Kidney (tissue), 14 donors: Measurements from ENCODE around the gene AMMECR1L. TPM values are rescaled to one million over a fixed set of nuclear protein-coding genes. Genes with fewer than 3 reads are reported as not detected.

Experiments used
- DNase-seq, 5 donors: peaks; one replicate each; pipeline ENCODE4 v3.0.0-alpha.2; 2013 to 2020
- FAIRE-seq: peaks from 2 replicates; lab custom pipeline; 2012; peaks lifted over from hg19 to GRCh38; lab: Jason Lieb, UNC
- H3K27ac ChIP-seq, 2 donors: one replicate each; pipeline ENCODE4 v1.7.0; 2013; ENCODE audit warnings: low read depth in 2 of 2, low read length in 2 of 2, inconsistent platforms in 1 of 2
- H3K27me3 ChIP-seq: one replicate; pipeline ENCODE4 v1.7.1; 2013; ENCODE audit warnings: low read length, inconsistent platforms; ENCODE audit not compliant: control insufficient read depth, insufficient read depth
- H3K36me3 ChIP-seq, 3 donors: one replicate each; pipeline versions ENCODE4 v1.7.0 to v1.7.1; 2013; ENCODE audit warnings: low read length in 3 of 3, control low read depth in 1 of 3, inconsistent platforms in 1 of 3; ENCODE audit not compliant: insufficient read depth in 3 of 3, control insufficient read depth in 2 of 3
- H3K4me1 ChIP-seq, 3 donors: one replicate each; pipeline versions ENCODE4 v1.7.0 to v1.7.1; 2013; ENCODE audit warnings: low read length in 3 of 3, inconsistent platforms in 1 of 3, low read depth in 1 of 3; ENCODE audit not compliant: control insufficient read depth in 2 of 3, insufficient read depth in 2 of 3
- H3K4me3 ChIP-seq, 3 donors: one replicate each; pipeline versions ENCODE4 v1.7.0 to v1.8.1; 2013; ENCODE audit warnings: low read length in 3 of 3, control low read depth in 1 of 3, inconsistent platforms in 1 of 3
- H3K9ac ChIP-seq, 3 donors: one replicate each; pipeline versions ENCODE4 v1.7.0 to v1.7.1; 2013; ENCODE audit warnings: low read length in 3 of 3, control low read depth in 1 of 3, inconsistent platforms in 1 of 3
- H3K9me3 ChIP-seq, 3 donors: one replicate each; pipeline versions ENCODE4 v1.7.0 to v1.7.1; 2013; ENCODE audit warnings: low read length in 3 of 3, control low read depth in 1 of 3, inconsistent platforms in 1 of 3; ENCODE audit not compliant: control insufficient read depth in 2 of 3, insufficient read depth in 1 of 3
- intact Hi-C: fragments of 100-400 bp; cut with DNase I; formaldehyde crosslinking; loops from one replicate; pipeline ENCODE4 v1.11.1; 2022
- polyA plus RNA-seq: library from polyadenylated mRNA; stranded (reverse); fragments of 350-450 nt; fragmentation: Illumina TruSeq; extraction: RNeasy Lipid Tissue Mini Kit (QIAGEN cat#74804); gene quantifications from one replicate; pipeline ENCODE4 v1.2.3, GENCODE V29; 2014; ENCODE audit warnings: low read depth, low replicate concordance; ENCODE audit not compliant: insufficient read depth
- total RNA-seq: library from RNA; stranded (reverse); fragmentation: NEBNext Ultra II Directional; extraction: Animal tissue kit (Norgen Biotek cat#: 25700); gene quantifications from one replicate; pipeline ENCODE4 v1.2.1, GENCODE V29; 2021
- TF ChIP-seq, protein P1 (sequence below): IDR thresholded peaks from 3 replicates; pipeline ENCODE4 v1.5.1; 2012; ENCODE audit warnings: mild to moderate bottlenecking, moderate library complexity, borderline replicate concordance; ENCODE audit not compliant: insufficient read depth; ENCODE audit errors: extremely low read depth
- donor health status: control.
- donor health status: control.
- donor health status: control.
- donor health status: control.
- donor health status: control.
- donor health status: DM: yes; HTN: yes; CAD: no.
- donor health status: Normal renal cell carcinoma (clear cell type).

The AMMECR1L gene
- total and polyA plus RNA-seq, 2 donors from 2014 or later: 6.3 to 16.4 TPM

DNA sequence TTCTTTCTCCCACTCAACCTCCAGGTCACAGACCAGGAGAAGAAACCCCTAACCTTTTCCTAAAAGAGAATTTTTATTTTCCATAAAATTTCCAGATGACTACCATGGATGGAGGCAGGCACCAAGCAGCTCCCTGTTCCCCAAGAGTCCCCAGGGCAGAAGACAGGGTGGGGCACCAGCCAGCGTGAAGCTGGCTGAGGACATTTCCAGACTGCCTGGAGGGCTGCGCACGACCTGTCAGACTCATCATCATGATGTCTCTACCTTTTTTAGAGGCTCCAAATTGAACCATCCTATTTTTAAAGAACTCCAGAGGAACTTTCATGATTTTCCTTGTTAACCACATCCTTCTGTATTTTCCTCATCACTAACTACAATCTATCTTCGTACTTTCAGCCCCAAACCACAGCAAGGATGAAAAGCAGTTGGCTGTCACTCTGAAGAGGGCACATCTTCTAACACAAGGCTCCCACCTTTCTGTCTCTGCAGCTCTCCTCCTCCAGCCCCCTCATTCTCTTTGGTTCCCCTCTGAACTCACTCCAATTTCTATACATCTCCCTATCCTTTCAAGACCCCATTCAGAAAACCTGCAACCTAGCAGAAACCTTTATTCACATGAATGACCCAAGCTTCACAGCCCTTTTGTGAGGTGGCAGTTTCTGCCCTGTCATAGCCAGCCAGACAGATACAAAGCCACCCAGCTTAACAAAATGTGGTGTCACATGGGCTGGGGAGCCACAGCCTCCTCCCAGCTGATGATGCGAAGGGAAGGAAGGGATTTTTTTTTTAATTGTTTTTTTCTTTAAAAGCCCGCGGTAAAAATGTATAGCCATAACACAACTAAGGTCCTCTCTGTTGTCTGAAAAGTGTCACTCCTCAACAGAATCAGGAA lies 11.1 kb downstream of the AMMECR1L start:
- no peak overlapping the region for H3K4me3 ChIP-seq
- no peak for DNase-seq
- H3K27ac ChIP-seq: no peak overlapping the region
- FAIRE-seq: no peak
- no peaks in the 10 kb centered on the region for H3K9me3 ChIP-seq
- TF ChIP-seq, protein P1, sequence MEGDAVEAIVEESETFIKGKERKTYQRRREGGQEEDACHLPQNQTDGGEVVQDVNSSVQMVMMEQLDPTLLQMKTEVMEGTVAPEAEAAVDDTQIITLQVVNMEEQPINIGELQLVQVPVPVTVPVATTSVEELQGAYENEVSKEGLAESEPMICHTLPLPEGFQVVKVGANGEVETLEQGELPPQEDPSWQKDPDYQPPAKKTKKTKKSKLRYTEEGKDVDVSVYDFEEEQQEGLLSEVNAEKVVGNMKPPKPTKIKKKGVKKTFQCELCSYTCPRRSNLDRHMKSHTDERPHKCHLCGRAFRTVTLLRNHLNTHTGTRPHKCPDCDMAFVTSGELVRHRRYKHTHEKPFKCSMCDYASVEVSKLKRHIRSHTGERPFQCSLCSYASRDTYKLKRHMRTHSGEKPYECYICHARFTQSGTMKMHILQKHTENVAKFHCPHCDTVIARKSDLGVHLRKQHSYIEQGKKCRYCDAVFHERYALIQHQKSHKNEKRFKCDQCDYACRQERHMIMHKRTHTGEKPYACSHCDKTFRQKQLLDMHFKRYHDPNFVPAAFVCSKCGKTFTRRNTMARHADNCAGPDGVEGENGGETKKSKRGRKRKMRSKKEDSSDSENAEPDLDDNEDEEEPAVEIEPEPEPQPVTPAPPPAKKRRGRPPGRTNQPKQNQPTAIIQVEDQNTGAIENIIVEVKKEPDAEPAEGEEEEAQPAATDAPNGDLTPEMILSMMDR: no peak
- peaks cover 0 to 7% (median 0%) of the 10 kb centered on the region in 3 donors for H3K4me1 ChIP-seq
- intact Hi-C loops: no loop called here
- H3K9ac ChIP-seq: no peak overlapping the region
- H3K36me3 ChIP-seq: peaks cover 0 to 25% (median 22%) of the 10 kb centered on the region in 3 donors
- no peaks in the 10 kb centered on the region for H3K27me3 ChIP-seq

GRCh38 chr2:127873707-127874303 lies 12.0 kb downstream of the AMMECR1L start:
- H3K4me3 ChIP-seq: no peak overlapping the region
- H3K36me3 ChIP-seq: peaks cover 4 to 34% (median 22%) of the 10 kb centered on the region in 3 donors
- H3K4me1 ChIP-seq: peaks cover 0 to 7% (median 0%) of the 10 kb centered on the region in 3 donors
- intact Hi-C loops: no loop called here
- TF ChIP-seq, protein P1: no peak
- H3K9me3 ChIP-seq: no peaks in the 10 kb centered on the region
- no peak overlapping the region for H3K27ac ChIP-seq
- no peaks in the 10 kb centered on the region for H3K27me3 ChIP-seq
- H3K9ac ChIP-seq: no peak overlapping the region
- no peak for FAIRE-seq
- DNase-seq: no peak

DNA sequence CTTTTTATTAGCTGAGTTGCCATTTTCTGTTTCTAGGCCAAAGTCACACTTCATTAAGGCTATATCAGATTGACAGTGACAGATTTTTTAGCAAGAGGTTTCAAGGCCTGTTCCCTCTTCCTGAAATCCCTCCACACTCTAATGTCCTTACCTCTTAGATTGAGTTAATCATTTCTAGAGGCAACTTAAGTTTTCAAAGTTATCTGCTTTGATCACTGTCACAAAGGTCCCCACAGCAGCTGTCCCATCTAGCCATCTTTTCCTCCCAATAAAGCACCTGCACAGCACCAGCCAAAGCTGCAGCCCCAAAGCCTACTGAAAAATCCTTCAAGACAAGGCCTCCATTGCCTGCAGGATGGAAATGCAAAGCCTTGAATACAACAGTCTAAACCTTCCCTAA lies 13.4 kb downstream of the AMMECR1L start:
- intact Hi-C loops: no loop called here
- Histone ChIP-seq H3K27ac (no peak overlapping the region), H3K27me3 (no peaks in the 10 kb centered on the region), H3K9me3 (no peaks in the 10 kb centered on the region), H3K36me3 (peaks cover 8 to 47% (median 22%) of the 10 kb centered on the region in 3 donors), H3K4me1 (peaks cover 0 to 7% (median 0%) of the 10 kb centered on the region in 3 donors), H3K4me3 (no peak overlapping the region), H3K9ac (no peak overlapping the region)
- DNase-seq: no peak
- TF ChIP-seq, protein P1: no peak
- no peak for FAIRE-seq
